Mucosa of rectum (tissue), 2 donors: Measurements from ENCODE around the gene UACA.
"Not testable (repeated sequence)": the region's sequence is repeated elsewhere in the genome, so short reads cannot be mapped to it uniquely, and the experiment has no call there.

Experiments used
- H3K27ac ChIP-seq, 2 donors: one replicate each; pipeline ENCODE4 v1.7.0; 2013; ENCODE audit warnings: inconsistent platforms in 2 of 2, low read depth in 2 of 2, low read length in 2 of 2
- H3K27me3 ChIP-seq, 2 donors: one replicate each; pipeline ENCODE4 v1.7.0; 2013; ENCODE audit warnings: low read length in 2 of 2; ENCODE audit not compliant: control insufficient read depth in 2 of 2, insufficient read depth in 2 of 2
- H3K36me3 ChIP-seq, 2 donors: one replicate each; pipeline ENCODE4 v1.7.0; 2013; ENCODE audit warnings: low read length in 2 of 2; ENCODE audit not compliant: control insufficient read depth in 2 of 2, insufficient read depth in 2 of 2
- H3K4me1 ChIP-seq, 2 donors: one replicate each; pipeline ENCODE4 v1.7.0; 2013; ENCODE audit warnings: low read length in 2 of 2, mild to moderate bottlenecking in 1 of 2; ENCODE audit not compliant: control insufficient read depth in 2 of 2, insufficient read depth in 2 of 2
- H3K4me3 ChIP-seq, 2 donors: one replicate each; pipeline ENCODE4 v1.7.0; 2013; ENCODE audit warnings: low read length in 2 of 2
- H3K9ac ChIP-seq, 2 donors: one replicate each; pipeline ENCODE4 v1.7.0; 2013; ENCODE audit warnings: low read length in 2 of 2, low read depth in 1 of 2, mild to moderate bottlenecking in 1 of 2
- H3K9me3 ChIP-seq, 2 donors: one replicate each; pipeline ENCODE4 v1.7.0; 2013; ENCODE audit warnings: low read length in 2 of 2; ENCODE audit not compliant: control insufficient read depth in 2 of 2
- donor health status: healthy.
- donor health status: Normal muscosa, but diverticular disease.

Gene UACA

GRCh38 chr15:70763120-70763949 lies at the start of gene UACA:
Gene UACA, minus strand, starts transcription at chr15:70763558. Its CDS starts 151 bp downstream, at chr15:70763407.
- peak within 1 kb of the TSS; percentile 88 to 99 for H3K9ac ChIP-seq
- H3K4me1 ChIP-seq = peaks cover 9 to 13% of the 10 kb centered on the region in 2 donors
- no peaks in the 10 kb centered on the region for H3K9me3 ChIP-seq
- H3K27me3 ChIP-seq = peaks cover 2 to 4% of the 10 kb centered on the region in 2 donors
- H3K36me3 ChIP-seq = no peaks in the 10 kb centered on the region
- peak within 1 kb of the TSS; percentile 84 to 90 for H3K4me3 ChIP-seq
- H3K27ac ChIP-seq = peak within 1 kb of the TSS; percentile 95 to 97

GRCh38 chr15:70812827-70813364 lies 49.5 kb upstream of the UACA start:
- Histone ChIP-seq H3K9me3 (no peaks in the 10 kb centered on the region), H3K4me1 (peaks cover 3 to 6% of the 10 kb centered on the region in 2 donors), H3K27me3 (no peaks in the 10 kb centered on the region), H3K9ac (no peak overlapping the region), H3K27ac (no peak overlapping the region), H3K4me3 (peak overlapping the region in 1 of 2 donors; percentile 30), H3K36me3 (no peaks in the 10 kb centered on the region)

GRCh38 chr15:70810916-70811578 lies 47.7 kb upstream of the UACA start:
- Histone ChIP-seq H3K36me3 (no peaks in the 10 kb centered on the region), H3K9me3 (no peaks in the 10 kb centered on the region), H3K9ac (no peak overlapping the region), H3K4me1 (peaks cover 3 to 6% of the 10 kb centered on the region in 2 donors), H3K27me3 (no peaks in the 10 kb centered on the region), H3K4me3 (no peak overlapping the region), H3K27ac (no peak overlapping the region)

- no peak overlapping the region for H3K27ac ChIP-seq
- H3K27me3 ChIP-seq = no peaks in the 10 kb centered on the region
- H3K4me1 ChIP-seq = peaks cover 0 to 1% of the 10 kb centered on the region in 2 donors
- no peaks in the 10 kb centered on the region for H3K9me3 ChIP-seq
- H3K36me3 ChIP-seq = no peaks in the 10 kb centered on the region
- no peak overlapping the region for H3K4me3 ChIP-seq
- no peak overlapping the region for H3K9ac ChIP-seq
Measured at GRCh38 chr15:70806992-70807712, 43.8 kb upstream of the UACA start.

GRCh38 chr15:70804388-70804787 lies 41.0 kb upstream of the UACA start:
- H3K27me3 ChIP-seq, H3K4me1 ChIP-seq, H3K36me3 ChIP-seq, H3K27ac ChIP-seq, H3K9ac ChIP-seq, H3K9me3 ChIP-seq, H3K4me3 ChIP-seq: not testable (repeated sequence)

- no peaks in the 10 kb centered on the region for H3K27me3 ChIP-seq
- H3K36me3 ChIP-seq = no peaks in the 10 kb centered on the region
- no peak overlapping the region for H3K9ac ChIP-seq
- no peak overlapping the region for H3K27ac ChIP-seq
- no peaks in the 10 kb centered on the region for H3K9me3 ChIP-seq
- no peak overlapping the region for H3K4me3 ChIP-seq
- no peaks in the 10 kb centered on the region for H3K4me1 ChIP-seq
Measured at GRCh38 chr15:70802629-70803028, 39.3 kb upstream of the UACA start.

GRCh38 chr15:70801109-70801508 lies 37.8 kb upstream of the UACA start:
- H3K27ac ChIP-seq = no peak overlapping the region
- H3K9me3 ChIP-seq = no peaks in the 10 kb centered on the region
- H3K9ac ChIP-seq = no peak overlapping the region
- H3K27me3 ChIP-seq = no peaks in the 10 kb centered on the region
- no peaks in the 10 kb centered on the region for H3K4me1 ChIP-seq
- H3K36me3 ChIP-seq = no peaks in the 10 kb centered on the region
- no peak overlapping the region for H3K4me3 ChIP-seq

- H3K27me3 ChIP-seq = no peaks in the 10 kb centered on the region
- no peak overlapping the region for H3K9ac ChIP-seq
- H3K4me1 ChIP-seq = peaks cover 0 to under 1% of the 10 kb centered on the region in 2 donors
- no peak overlapping the region for H3K4me3 ChIP-seq
- no peaks in the 10 kb centered on the region for H3K36me3 ChIP-seq
- H3K9me3 ChIP-seq = no peaks in the 10 kb centered on the region
- H3K27ac ChIP-seq = no peak overlapping the region
Measured at GRCh38 chr15:70799667-70800450, 36.5 kb upstream of the UACA start.

- no peak overlapping the region for H3K9ac ChIP-seq
- no peaks in the 10 kb centered on the region for H3K9me3 ChIP-seq
- no peak overlapping the region for H3K4me3 ChIP-seq
- H3K36me3 ChIP-seq = no peaks in the 10 kb centered on the region
- no peaks in the 10 kb centered on the region for H3K27me3 ChIP-seq
- H3K27ac ChIP-seq = no peak overlapping the region
- peaks cover 0 to 4% of the 10 kb centered on the region in 2 donors for H3K4me1 ChIP-seq
Measured at GRCh38 chr15:70797464-70797863, 34.1 kb upstream of the UACA start.
